Measurements from ENCODE around the gene MAN1B1.

GRCh38 chr9:137145731-137146526, 59.1 kb downstream of the MAN1B1 start:
- no peak for TF ChIP-seq CTCF (IDR thresholded peaks at IDR 0.05; ENCODE audit: insufficient read depth, low read length)
- no peak for TF ChIP-seq POLR2AphosphoS5 (IDR thresholded peaks at IDR 0.05; ENCODE audit: low read depth)
- no peak for TF ChIP-seq GABPA (IDR thresholded peaks at IDR 0.05; ENCODE audit: low read depth)
